ENCODE measurements around the gene LIMS1. TPM values are rescaled to one million over a fixed set of nuclear protein-coding genes. Genes with fewer than 3 reads are reported as not detected.

LIMS1 gene
- total RNA-seq, 4 donors from 2014 or later, result 43.6 to 89.3 (median 59.6) TPM

DNA sequence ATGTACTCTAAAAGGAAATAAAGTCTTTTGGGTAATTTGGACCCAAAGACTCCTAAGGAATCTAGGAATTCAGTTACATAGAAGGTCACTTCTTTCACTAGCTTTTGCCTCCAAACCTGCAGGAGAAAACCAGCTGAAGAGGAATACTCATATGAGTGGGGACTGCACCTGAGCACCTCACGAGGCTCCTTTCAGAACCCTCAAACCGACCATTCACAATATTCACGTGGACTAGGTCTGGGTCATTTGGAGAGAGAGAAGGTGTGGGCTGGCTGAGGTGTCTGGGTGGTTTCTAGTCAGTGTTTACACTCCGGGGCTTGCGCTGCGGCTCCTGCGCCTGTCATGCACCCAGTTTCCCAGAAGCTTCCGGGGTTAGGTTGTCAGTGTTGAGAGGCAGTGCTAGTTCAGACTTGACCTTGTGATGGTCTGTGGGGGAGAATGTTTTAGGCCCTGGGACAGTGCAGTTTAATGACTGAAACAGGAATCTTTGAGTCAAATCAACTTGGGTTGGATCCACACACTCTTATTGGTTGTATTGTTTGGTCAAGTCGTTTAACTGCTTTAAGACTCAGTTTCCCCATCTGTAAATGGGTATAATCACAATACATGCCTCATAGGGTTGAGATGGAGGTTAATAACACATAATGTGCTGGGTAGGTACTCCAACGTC is 78.4 kb downstream of the LIMS1 start:
- WGBS, 2 donors, result 40 to 49% methylated on average over 10 of the region's 10 CpGs

DNA sequence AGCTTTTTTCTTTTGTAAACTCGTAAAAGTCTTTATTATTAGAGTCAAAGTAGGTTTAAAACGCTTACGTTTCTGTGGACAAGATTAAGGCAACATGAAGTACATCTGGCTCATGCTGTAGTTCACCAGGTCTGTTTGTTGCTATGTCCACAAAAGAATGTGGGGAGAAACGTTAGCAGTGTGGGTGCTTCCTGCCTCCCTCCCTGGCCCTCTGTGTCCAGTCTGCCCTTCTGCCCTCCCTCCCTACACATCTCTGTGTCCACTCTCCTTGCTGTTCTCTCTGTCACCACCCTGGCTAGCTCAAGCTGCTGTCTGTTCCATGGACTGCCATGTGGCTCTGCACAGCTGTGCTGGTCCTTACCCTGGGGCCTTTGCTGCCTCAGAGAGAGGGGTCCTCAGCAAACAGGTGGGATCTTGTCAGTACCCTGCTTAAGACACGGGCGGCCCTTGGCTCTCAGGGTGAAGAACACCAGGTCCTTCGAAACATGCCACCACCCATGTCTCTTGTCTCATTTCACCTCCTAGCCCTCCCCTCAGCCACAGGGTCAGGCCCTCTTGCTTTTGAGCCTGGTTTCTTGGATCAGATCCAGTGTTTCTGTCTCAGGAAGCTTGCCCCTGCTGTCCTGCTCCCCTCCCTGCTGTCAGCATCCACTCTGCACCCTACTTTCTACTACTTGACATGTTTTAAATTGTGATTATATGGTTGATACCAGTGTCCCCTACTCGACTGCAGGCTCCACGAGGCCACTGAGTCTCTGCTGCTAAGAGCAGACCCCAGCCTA is 79.2 kb downstream of the LIMS1 start:
- 68 to 70% methylated on average over 9 of the region's 9 CpGs for WGBS, 2 donors
- H3K4me3 ChIP-seq (ENCODE audit: low read depth, poor library complexity, severe bottlenecking), result no peak overlapping the region
- TF ChIP-seq, protein P1, sequence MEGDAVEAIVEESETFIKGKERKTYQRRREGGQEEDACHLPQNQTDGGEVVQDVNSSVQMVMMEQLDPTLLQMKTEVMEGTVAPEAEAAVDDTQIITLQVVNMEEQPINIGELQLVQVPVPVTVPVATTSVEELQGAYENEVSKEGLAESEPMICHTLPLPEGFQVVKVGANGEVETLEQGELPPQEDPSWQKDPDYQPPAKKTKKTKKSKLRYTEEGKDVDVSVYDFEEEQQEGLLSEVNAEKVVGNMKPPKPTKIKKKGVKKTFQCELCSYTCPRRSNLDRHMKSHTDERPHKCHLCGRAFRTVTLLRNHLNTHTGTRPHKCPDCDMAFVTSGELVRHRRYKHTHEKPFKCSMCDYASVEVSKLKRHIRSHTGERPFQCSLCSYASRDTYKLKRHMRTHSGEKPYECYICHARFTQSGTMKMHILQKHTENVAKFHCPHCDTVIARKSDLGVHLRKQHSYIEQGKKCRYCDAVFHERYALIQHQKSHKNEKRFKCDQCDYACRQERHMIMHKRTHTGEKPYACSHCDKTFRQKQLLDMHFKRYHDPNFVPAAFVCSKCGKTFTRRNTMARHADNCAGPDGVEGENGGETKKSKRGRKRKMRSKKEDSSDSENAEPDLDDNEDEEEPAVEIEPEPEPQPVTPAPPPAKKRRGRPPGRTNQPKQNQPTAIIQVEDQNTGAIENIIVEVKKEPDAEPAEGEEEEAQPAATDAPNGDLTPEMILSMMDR (IDR thresholded peaks at IDR 0.05), result no peak
- TF ChIP-seq POLR2A (IDR thresholded peaks at IDR 0.05), result no peak
- no peak for DNase-seq (ENCODE audit: low spot score in 2 of 2)
- intact Hi-C loops (cut with DNase I; ENCODE audit: low total_unique reads), result no loop called here

More for the DNA sequence above, 78.4 kb downstream of the LIMS1 start:
- DNase-seq (ENCODE audit: low spot score in 2 of 2), result no peak
- intact Hi-C loops (cut with DNase I; ENCODE audit: low total_unique reads), result no loop called here
- no peak overlapping the region for H3K4me3 ChIP-seq (ENCODE audit: low read depth, poor library complexity, severe bottlenecking)
- TF ChIP-seq POLR2A (IDR thresholded peaks at IDR 0.05), result no peak
- TF ChIP-seq, protein P1 (IDR thresholded peaks at IDR 0.05), result no peak

DNA sequence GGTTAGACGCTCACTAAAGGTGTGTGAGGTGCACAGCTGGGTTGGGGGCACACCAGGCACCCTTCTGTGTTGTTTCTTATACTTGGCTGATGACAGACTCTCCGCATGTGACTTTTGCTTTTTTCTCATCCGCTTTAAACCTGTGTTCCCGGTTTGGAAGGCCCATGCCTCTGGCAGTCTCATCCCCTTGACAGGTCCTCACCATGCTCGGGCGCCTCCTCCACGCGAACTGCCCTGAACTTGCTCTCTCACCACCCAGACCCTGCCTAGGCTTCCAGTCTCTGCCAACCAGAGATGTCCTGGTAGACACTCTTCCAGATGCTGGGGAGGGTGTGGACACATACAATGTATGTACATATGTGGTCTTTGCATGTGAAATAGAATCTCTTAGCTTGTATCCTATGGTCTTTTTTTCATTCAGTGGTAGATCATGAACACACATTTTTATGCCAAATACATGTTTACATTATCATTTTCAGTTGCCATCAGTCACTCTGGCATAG is 79.8 kb downstream of the LIMS1 start:
- WGBS, 2 donors, result 64 to 66% methylated on average over 8 of the region's 8 CpGs
- no peak overlapping the region for H3K4me3 ChIP-seq (ENCODE audit: low read depth, poor library complexity, severe bottlenecking)
- DNase-seq (ENCODE audit: low spot score in 2 of 2), result no peak
- no peak for TF ChIP-seq POLR2A (IDR thresholded peaks at IDR 0.05)
- TF ChIP-seq, protein P1 (IDR thresholded peaks at IDR 0.05), result no peak
- intact Hi-C loops (cut with DNase I; ENCODE audit: low total_unique reads), result no loop called here

DNA sequence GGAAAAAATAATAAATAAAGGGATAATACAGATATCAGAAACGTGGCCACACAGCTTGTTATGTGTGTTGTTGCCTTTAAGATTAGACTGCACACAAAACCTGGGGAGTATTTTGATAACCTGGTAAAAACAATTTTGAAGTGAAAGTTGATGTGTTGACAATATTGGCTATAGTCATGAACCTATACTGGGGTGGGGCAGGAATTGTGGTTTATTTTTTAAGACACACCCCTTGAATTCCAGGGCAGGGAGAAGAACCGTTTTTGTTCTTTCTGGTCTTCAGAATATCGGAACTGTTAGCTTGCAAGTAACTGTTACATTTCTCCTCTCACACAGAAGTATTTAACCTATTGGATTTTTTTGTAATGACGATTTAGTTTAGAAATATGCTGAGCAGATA is 80.4 kb downstream of the LIMS1 start:
- intact Hi-C loops (cut with DNase I; ENCODE audit: low total_unique reads), result no loop called here
- WGBS, 2 donors, result 55 to 68% methylated on average over 4 of the region's 4 CpGs
- no peak for TF ChIP-seq POLR2A (IDR thresholded peaks at IDR 0.05)
- TF ChIP-seq, protein P1 (IDR thresholded peaks at IDR 0.05), result no peak
- no peak for DNase-seq (ENCODE audit: low spot score in 2 of 2)
- H3K4me3 ChIP-seq (ENCODE audit: low read depth, poor library complexity, severe bottlenecking), result no peak overlapping the region

DNA sequence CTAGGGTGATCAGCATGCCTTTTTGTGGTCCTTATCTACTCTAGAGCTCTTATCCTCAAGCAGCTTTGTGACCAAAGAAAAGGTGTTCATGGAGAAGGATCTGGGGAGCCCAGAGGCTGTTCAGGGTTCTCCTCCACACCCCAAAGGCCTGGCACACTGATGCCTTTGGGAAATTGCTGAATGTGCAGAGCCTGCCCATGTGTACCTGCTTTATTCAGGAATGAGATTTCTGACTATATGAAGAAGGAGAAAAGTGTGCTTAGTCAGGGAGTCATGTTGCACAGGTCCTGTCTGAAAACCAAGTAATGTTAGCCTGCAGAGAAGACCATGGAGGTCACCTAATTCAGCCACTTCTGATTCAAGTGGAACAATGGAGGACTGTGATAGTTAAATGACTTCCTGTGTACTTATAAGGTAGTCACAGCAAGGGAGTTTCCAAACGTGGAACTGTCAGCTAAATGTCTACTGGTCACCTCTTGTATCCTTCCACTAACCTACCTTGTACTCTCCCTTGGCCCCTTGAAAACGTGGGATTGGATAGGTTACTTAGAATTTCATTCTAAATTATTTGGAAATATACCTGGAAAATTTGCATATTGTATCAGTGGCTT is 81.3 kb downstream of the LIMS1 start:
- TF ChIP-seq, protein P1 (IDR thresholded peaks at IDR 0.05), result no peak
- TF ChIP-seq POLR2A (IDR thresholded peaks at IDR 0.05), result no peak
- intact Hi-C loops (cut with DNase I; ENCODE audit: low total_unique reads), result no loop called here
- 56 to 65% methylated on average over 2 of the region's 2 CpGs for WGBS, 2 donors
- DNase-seq (ENCODE audit: low spot score in 2 of 2), result peak in 1 of 2 donors; percentile 10
- no peak overlapping the region for H3K4me3 ChIP-seq (ENCODE audit: low read depth, poor library complexity, severe bottlenecking)

All from lower leg skin (tissue), 4 donors.